Measurements from ENCODE around the gene SMYD3.
"Not testable (repeated sequence)": the region's sequence is repeated elsewhere in the genome, so short reads cannot be mapped to it uniquely, and the experiment has no call there.

SMYD3 gene

GRCh38 chr1:246343251-246343650 is 163.8 kb downstream of the SMYD3 start:
- no peak for DNase-seq

- DNase-seq = no peak
Measured at GRCh38 chr1:246338546-246338945, 168.5 kb downstream of the SMYD3 start.

GRCh38 chr1:246338098-246338497 is 169.0 kb downstream of the SMYD3 start:
- no peak for DNase-seq

GRCh38 chr1:246335151-246335550 is 171.9 kb downstream of the SMYD3 start:
- DNase-seq = no peak

GRCh38 chr1:246333855-246334254 is 173.2 kb downstream of the SMYD3 start:
- DNase-seq = no peak

GRCh38 chr1:246332078-246332477 is 175.0 kb downstream of the SMYD3 start:
- DNase-seq = no peak

GRCh38 chr1:246329900-246330299 is 177.2 kb downstream of the SMYD3 start:
- DNase-seq = no peak

- DNase-seq = not testable (repeated sequence)
Measured at GRCh38 chr1:246329292-246329691, 177.8 kb downstream of the SMYD3 start.

- DNase-seq = no peak
Measured at GRCh38 chr1:246324711-246325110, 182.4 kb downstream of the SMYD3 start.

GRCh38 chr1:246324033-246324432 is 183.0 kb downstream of the SMYD3 start:
- not testable (repeated sequence) for DNase-seq

GRCh38 chr1:246320286-246320685 is 186.8 kb downstream of the SMYD3 start:
- DNase-seq = no peak

- no peak for DNase-seq
Measured at GRCh38 chr1:246319083-246319714, 187.9 kb downstream of the SMYD3 start.

- DNase-seq = no peak
Measured at GRCh38 chr1:246318622-246319021, 188.5 kb downstream of the SMYD3 start.

GRCh38 chr1:246318036-246318359 is 189.1 kb downstream of the SMYD3 start:
- DNase-seq = no peak

GRCh38 chr1:246317332-246318035 is 189.6 kb downstream of the SMYD3 start:
- peak; percentile 6 for DNase-seq

GRCh38 chr1:246311461-246311860 is 195.6 kb downstream of the SMYD3 start:
- DNase-seq = no peak

- no peak for DNase-seq
Measured at GRCh38 chr1:246309247-246309884, 197.7 kb downstream of the SMYD3 start.

GRCh38 chr1:246308533-246309075 is 198.5 kb downstream of the SMYD3 start:
- DNase-seq = no peak

- DNase-seq = peak; percentile 54
Measured at GRCh38 chr1:246306415-246307037, 200.6 kb downstream of the SMYD3 start.

GRCh38 chr1:246304484-246305259 is 202.4 kb downstream of the SMYD3 start:
- DNase-seq = no peak

- DNase-seq = no peak
Measured at GRCh38 chr1:246302711-246303317, 204.3 kb downstream of the SMYD3 start.

- no peak for DNase-seq
Measured at GRCh38 chr1:246302251-246302625, 204.8 kb downstream of the SMYD3 start.

All from DMS53 (cell line).